GM21515 (cell line): Measurements from ENCODE around the gene FAM111B.
"Not testable (repeated sequence)": the region's sequence is repeated elsewhere in the genome, so short reads cannot be mapped to it uniquely, and the experiment has no call there.

Source experiments
- ATAC-seq: cut with Tn5 transposase; IDR thresholded peaks from one replicate; pipeline ENCODE4 v1.9.1; 2021; ENCODE audit not compliant: unreplicated experiment

The FAM111B gene

DNA sequence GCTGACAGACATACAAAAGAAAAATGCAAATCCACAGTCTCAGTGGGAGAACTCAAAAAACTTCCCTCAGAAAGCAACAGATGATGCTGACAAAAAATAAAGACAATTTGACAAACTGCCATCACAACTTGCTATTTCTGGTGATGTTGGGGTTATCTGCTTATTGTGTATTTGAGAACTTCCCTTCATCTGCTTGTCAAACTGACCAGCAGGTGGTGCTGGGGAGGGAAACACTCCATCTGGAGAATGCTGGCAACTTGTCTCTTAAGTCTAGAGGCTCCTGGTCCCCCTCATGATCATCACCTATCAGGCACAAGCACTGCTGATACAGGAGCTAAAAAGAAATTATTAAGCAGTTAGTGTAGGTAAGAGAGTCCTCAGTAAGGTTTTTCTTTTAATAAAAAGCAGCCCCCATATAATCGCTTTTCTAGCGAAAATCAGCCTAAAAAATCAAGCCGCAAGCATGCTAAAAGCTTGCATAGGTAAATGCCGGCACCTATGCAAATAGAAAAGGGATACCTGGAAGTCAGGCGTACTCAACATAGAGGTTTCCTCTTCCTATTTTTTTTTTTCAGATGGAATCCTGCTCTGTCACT, 9.8 kb upstream of the FAM111B start:
- ATAC-seq: no peak

DNA sequence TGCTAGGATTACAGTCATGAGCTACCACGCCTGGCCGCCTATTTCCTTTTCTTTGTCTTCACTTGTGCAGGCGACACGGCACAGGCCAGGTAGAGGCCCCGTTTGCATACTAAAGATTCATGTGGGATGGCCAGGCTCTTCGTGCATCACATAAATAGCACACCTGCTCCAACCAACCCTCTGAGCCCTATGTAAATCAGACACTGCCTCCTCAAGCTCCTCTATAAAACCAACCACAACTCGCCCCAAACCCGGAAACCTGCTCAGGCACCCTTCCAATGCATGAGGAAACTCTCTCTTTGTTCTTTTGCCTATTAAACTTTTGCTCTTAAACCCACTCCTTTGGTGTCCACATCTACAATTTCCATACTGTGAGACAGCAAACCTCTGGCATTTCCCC, 9.1 kb upstream of the FAM111B start:
- ATAC-seq: peak; percentile 22

DNA sequence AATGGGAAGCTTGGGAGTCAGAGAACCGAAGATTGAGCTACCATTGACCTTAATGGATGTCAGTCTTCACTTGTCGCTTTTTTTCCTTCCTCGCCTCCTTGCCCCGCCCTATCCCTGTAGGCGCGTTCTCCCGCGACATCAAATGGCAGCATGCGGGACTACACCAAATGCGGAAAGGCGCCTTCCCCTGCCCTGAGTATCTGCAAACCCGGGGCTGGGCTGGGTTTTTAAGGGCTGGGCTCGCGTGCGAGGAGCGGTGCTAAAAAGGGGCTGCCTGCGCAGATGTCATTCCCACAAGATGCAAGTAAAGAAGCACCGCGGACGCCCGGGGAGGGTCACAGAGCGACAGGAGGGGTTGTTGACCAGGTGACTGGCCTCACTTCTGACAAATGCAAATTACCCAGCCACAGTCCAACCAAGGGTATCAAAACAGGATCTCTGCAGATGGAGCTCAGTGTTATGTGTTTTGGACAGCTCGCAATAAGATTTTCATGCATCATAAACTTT, 4.7 kb upstream of the FAM111B start:
- ATAC-seq: peak; percentile 64

- peak; percentile 40 for ATAC-seq
These were observed 684 bp downstream of the FAM111B start for GRCh38 chr11:59107721-59108120.

- no peak for ATAC-seq
These were observed 5.5 kb downstream of the FAM111B start for GRCh38 chr11:59112494-59112893.

DNA sequence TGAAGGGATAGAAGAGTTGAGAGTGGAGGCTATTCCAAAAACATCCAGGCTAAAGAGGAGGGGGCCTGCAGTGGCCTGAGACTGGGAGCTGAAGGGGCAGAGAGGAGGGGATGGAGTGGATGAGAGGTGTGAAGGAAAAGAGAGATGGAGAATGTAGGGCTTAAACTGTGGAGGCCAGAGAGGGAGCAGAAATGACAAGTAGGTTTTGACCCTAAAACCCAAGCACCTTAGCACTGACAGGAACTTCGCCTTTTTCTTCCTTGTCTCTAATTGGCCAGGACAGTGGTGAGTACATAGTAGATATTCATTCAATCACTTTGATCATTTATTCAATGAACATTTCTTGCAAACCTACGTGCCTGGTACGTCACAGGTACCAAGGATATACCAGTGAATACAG, 7.3 kb downstream of the FAM111B start:
- no peak for ATAC-seq

GRCh38 chr11:59115553-59115952, 8.5 kb downstream of the FAM111B start:
- no peak for ATAC-seq

GRCh38 chr11:59117774-59118173, 10.7 kb downstream of the FAM111B start:
- no peak for ATAC-seq

DNA sequence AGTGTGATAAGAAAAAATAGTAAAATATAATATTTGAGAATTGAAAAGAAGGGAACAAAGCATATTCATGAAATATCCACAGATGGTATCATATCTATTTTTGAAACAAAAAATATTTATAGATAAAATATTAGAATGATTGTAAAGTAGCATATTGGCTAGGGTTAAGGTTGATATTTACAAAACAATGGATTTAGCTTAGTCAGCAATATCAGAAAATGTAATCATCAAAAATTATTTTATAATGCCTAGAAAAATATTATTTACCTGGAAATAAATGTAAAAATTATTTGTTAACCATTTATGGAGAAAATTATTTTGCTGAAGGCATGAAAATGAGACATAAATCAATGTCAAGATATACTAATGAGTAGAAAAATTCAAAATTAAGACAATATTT, 12.8 kb downstream of the FAM111B start:
- ATAC-seq: no peak

DNA sequence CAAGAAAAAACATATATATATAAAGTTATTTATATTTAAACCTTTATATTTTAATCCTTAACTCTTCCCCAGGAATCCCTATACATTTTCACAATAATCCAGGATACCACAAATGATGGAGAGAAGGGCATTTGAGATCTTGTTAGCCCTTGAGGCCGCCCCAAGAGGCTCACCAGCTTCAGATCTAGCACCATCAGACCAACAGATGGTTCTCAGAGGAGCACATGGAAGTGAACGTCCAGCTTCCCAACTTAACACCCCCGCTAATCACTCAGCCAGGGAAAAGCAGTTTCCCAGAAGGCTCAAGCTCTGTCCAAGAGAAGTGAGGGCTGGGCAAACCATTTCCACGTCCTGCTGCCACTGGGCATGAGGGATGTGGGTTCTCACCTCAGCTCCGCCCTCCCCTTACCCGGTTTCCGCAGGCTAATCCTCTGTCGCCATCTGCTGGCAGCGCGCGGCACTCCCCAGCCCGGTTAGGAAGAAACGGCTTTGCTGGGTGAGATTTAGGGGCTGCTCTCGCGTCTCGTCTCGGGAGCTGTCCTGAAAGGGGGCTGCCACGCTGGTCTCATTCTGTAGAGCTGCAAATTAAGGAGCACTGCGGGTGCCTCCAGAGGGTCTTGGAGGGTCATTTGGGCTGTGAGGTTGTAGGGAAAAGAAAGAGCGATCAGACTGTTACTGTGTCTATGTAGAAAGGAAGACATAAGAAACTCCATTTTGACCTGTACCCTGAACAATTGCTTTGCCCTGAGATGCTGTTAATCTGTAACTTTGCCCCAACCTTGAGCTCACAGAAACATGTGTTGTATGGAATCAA, 28.8 kb downstream of the FAM111B start:
- peak; percentile 95 for ATAC-seq

GRCh38 chr11:59136551-59136950, 29.5 kb downstream of the FAM111B start:
- not testable (repeated sequence) for ATAC-seq

DNA sequence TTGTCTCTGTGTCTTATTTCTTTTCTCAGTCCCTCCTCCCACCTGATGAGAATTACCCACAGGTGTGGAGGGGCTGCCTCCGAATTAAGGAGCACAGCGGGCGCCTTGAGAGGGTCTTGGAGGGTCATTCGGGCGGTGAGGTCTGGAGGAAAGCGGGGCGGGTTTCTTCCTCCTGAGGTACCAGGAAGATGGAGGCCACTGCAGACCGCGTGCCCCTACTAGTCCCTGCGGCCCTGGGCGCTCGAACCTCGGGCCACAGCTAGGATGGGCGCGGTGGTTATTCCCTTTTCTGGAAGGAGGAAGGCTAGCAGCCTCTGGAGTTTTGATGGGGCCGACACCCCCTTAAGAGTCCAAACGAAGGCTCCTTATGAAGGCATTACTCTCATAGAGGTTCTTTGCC, 30.2 kb downstream of the FAM111B start:
- no peak for ATAC-seq

- ATAC-seq: no peak
These were observed 31.6 kb downstream of the FAM111B start for GRCh38 chr11:59138643-59139042.

DNA sequence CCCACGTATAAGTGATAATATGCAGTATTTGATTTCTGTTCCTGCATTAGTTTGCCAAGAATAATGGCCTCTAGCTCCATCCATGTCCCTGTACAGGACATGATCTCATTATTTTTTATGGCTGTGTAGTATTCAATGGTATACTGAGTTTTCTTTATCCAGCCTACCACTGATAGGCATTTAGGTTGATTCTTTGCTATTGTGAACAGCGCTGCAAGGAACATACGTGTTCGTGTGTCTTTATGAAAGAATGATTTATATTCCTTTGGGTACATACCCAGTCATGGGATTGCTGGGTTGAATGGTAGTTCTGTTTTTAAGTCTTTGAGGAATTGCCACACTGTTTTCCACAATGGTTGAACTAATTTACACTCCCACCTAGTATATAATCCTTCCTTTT, 34.2 kb downstream of the FAM111B start:
- no peak for ATAC-seq

DNA sequence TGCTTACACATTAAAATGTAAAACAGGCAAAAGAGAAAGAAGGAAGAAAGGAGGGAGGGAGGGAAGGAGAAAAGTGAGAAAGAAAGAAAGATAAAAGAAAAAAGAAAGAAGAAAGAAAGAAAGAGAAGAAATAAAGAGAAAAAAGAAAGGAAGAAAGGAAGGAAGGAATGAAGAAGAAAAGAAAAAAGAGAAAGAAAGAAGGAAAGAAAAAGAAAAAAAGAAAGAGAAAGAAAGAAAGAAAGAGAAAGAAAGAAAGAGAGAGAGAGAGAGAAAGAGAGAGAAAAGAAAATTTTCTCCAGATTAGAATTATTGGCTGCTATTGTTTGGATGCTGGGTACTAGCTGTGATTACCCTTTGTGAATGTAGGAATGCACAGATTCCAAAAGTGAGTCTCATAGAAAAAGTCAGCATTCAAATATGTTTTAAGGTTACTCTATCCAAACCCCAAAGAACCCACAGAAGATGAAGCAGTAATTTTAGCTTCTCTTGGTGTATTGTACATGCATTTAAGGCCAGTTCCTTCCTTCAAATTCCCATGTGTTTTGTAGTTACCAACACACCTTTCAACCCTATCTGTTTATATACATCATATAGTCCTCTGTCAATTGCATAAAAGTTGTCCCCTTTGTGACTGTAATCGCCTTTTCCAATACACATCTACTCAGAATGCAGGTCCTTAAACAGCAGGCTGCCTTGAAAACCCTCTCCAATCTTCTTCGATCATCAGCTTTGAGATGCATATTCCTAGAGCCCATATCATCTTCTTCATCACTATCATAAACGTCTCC, 34.8 kb downstream of the FAM111B start:
- no peak for ATAC-seq

- ATAC-seq: peak; percentile 69
These were observed 35.8 kb downstream of the FAM111B start, which contains the start of gene FAM111A for GRCh38 chr11:59142530-59143507. Gene FAM111A (plus strand): TSS chr11:59142856. CDS start chr11:59148873, 6,017 bp downstream.

DNA sequence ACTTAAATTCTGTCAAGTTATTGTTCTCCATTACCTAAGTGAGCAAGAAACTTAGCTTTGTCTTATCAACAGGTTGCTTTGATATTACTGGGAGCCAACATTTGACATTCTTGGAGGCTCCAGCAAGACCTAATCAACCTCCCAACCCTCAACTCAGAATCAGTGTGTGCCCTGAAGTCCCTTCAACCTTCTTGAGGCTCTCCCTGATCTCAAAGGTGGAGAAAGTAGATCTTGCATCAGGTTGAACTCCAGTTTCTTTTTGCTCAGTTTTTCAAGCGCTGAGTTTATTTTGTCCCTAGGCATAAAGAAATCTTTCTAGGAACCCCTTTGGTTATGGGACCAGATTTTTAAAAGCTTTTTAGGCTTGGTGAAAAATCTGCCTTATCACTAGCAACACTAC, 37.1 kb downstream of the FAM111B start:
- no peak for ATAC-seq

DNA sequence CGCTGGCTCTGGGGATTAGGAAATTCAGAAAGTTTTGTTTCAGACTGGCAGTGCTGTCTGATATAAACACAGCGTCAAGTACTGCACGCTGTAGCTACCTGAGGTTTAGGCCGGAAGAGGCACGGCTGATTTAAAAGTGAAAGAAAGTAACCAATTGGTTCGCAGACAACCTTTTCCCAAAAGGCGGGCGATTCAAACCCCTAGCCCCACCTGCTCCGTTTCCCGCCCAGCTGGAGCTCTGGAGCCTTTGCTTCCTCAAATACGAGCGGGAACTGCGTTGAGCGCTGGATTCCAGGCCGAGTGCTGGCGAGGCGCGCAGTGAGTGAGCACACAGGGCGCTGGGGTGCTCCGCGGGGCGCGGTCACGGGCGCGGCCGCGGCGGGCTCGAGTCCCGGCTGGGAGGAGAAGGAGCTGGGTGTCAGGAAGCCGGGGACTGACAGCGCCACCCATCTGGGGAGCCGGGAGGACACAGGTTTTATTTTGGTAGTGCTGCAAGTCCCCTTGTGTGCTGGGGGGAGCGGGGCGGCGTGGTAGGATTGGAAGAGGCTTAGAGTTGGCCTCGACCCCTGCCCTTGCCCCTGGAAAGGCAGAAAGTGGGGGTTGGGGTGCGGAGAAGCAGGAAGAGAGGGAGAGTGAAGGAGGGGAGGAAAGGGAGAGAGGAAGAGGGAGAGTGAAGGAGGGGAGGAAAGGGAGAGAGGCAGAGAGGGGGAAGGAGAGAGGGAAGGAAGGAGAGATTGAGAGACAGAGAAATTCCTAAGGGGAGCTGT, 37.7 kb downstream of the FAM111B start:
- ATAC-seq: peak; percentile 57

- ATAC-seq: no peak
These were observed 38.5 kb downstream of the FAM111B start for GRCh38 chr11:59145534-59145933.

GRCh38 chr11:59151761-59152160, 44.7 kb downstream of the FAM111B start:
- ATAC-seq: peak; percentile 55
